Keratinocyte (primary cell): ENCODE measurements around the gene IER2. TPM values are rescaled to one million over a fixed set of nuclear protein-coding genes. Genes with fewer than 3 reads are reported as not detected.
"Not testable (repeated sequence)": the region's sequence is repeated elsewhere in the genome, so short reads cannot be mapped to it uniquely, and the experiment has no call there.

Experiments
- DNase-seq: peaks from one replicate; pipeline ENCODE4 v3.0.0-alpha.2; 2011; ENCODE audit warnings: low read depth, missing footprints, low spot score
- FAIRE-seq: peaks from 2 replicates; lab custom pipeline; 2011; peaks lifted over from hg19 to GRCh38; lab: Jason Lieb, UNC
- H2AFZ ChIP-seq: 2 replicates; pipeline ENCODE4 v1.6.0; 2012; ENCODE audit warnings: low read length, control low read depth, inconsistent platforms; ENCODE audit not compliant: control insufficient read depth
- H3K27ac ChIP-seq: 2 replicates; pipeline ENCODE4 v1.5.1; 2011; ENCODE audit warnings: low read length; ENCODE audit not compliant: control insufficient read depth, insufficient read depth
- H3K27me3 ChIP-seq: 3 replicates; pipeline ENCODE4 v1.6.0; 2011; ENCODE audit warnings: low read length; ENCODE audit not compliant: control insufficient read depth, insufficient read depth; ENCODE audit errors: extremely low read depth
- H3K36me3 ChIP-seq, 2 experiments: 2 replicates in 1 of 2; 3 replicates in 1 of 2; pipeline ENCODE4 v1.5.1; 2011; ENCODE audit warnings: low read length in 2 of 2, mild to moderate bottlenecking in 1 of 2; ENCODE audit not compliant: control insufficient read depth in 2 of 2, insufficient read depth in 2 of 2; ENCODE audit errors: extremely low read depth in 1 of 2
- H3K4me1 ChIP-seq: 3 replicates; pipeline ENCODE4 v1.5.1; 2011; ENCODE audit warnings: low read length; ENCODE audit not compliant: control insufficient read depth, insufficient read depth; ENCODE audit errors: extremely low read depth
- H3K4me2 ChIP-seq: 3 replicates; pipeline ENCODE4 v1.6.0; 2011; ENCODE audit warnings: low read depth, low read length; ENCODE audit not compliant: control insufficient read depth, insufficient read depth; ENCODE audit errors: extremely low read depth
- H3K4me3 ChIP-seq, 3 experiments: fragments of 200-600 bp in 1 of 3; sonication (generic) in 1 of 3; 2 replicates in 2 of 3; 3 replicates in 1 of 3; pipeline ENCODE4 v1.5.1; 2011 to 2016; ENCODE audit warnings: low read length in 3 of 3, mild to moderate bottlenecking in 3 of 3, control low read depth in 2 of 3, inconsistent platforms in 1 of 3, low read depth in 1 of 3, mixed read lengths in 1 of 3, mixed run types in 1 of 3, moderate library complexity in 1 of 3; ENCODE audit not compliant: control insufficient read depth in 2 of 3, insufficient read depth in 2 of 3; ENCODE audit errors: extremely low read depth in 1 of 3
- H3K79me2 ChIP-seq: 2 replicates; pipeline ENCODE4 v1.6.0; 2012; ENCODE audit warnings: low read length; ENCODE audit not compliant: control insufficient read depth, insufficient read depth
- H3K9ac ChIP-seq: 3 replicates; pipeline ENCODE4 v1.6.0; 2011; ENCODE audit warnings: low read length; ENCODE audit not compliant: control insufficient read depth, insufficient read depth; ENCODE audit errors: extremely low read depth
- H3K9me1 ChIP-seq: 3 replicates; pipeline ENCODE4 v1.6.0; 2011; ENCODE audit warnings: low read length; ENCODE audit not compliant: control insufficient read depth, insufficient read depth; ENCODE audit errors: extremely low read depth
- H3K9me3 ChIP-seq: 2 replicates; pipeline ENCODE4 v1.5.1; 2012; ENCODE audit warnings: low read depth, low read length; ENCODE audit not compliant: control insufficient read depth
- H4K20me1 ChIP-seq: 3 replicates; pipeline ENCODE4 v1.6.0; 2011; ENCODE audit warnings: low read length; ENCODE audit not compliant: control insufficient read depth, insufficient read depth; ENCODE audit errors: extremely low read depth
- EZH2 ChIP-seq: IDR thresholded peaks from one replicate; pipeline ENCODE4 v1.6.1; 2012; ENCODE audit warnings: inconsistent platforms, mild to moderate bottlenecking, low read length, moderate library complexity
- dilution Hi-C: fragments of 300-500 bp; cut with MboI; formaldehyde crosslinking; loops from one replicate; pipeline ENCODE4 v1.7.0; 2020; ENCODE audit warnings: low sequenced_read_pairs; ENCODE audit not compliant: extremely low pct_ligation_motif_present
- polyA plus RNA-seq, 5 experiments: library from polyadenylated mRNA; depleted of rRNA in 3 of 5; stranded (reverse) in 3 of 5; stranded (forward) in 1 of 5; unstranded in 1 of 5; fragments of >200 nt; gene quantifications; 1 replicate in 1 of 5; 2 replicates in 3 of 5; 3 replicates in 1 of 5; pipeline versions ENCODE4 v1.2.1 to v1.2.3, GENCODE V29; 2011 to 2012; ENCODE audit warnings: missing spikeins in 2 of 5, low read depth in 1 of 5, low replicate concordance in 1 of 5
- TF ChIP-seq, protein P1 (sequence below), 3 experiments: IDR thresholded peaks in 1 of 3; conservative IDR thresholded peaks in 1 of 3; optimal IDR thresholded peaks in 1 of 3; 2 replicates in 2 of 3; 3 replicates in 1 of 3; pipeline versions ENCODE3 to v1.5.1; 2011; ENCODE audit warnings: low read length in 3 of 3, mild to moderate bottlenecking in 3 of 3, moderate library complexity in 2 of 3, control low read depth in 1 of 3, inconsistent platforms in 1 of 3; ENCODE audit not compliant: insufficient read depth in 2 of 3; ENCODE audit errors: extremely low read depth in 1 of 3

Gene IER2
- polyA plus RNA-seq, 1 donor (not counting 4 experiments of a cell fraction or from before 2014, with no cell fraction given), result 14.4 TPM

DNA sequence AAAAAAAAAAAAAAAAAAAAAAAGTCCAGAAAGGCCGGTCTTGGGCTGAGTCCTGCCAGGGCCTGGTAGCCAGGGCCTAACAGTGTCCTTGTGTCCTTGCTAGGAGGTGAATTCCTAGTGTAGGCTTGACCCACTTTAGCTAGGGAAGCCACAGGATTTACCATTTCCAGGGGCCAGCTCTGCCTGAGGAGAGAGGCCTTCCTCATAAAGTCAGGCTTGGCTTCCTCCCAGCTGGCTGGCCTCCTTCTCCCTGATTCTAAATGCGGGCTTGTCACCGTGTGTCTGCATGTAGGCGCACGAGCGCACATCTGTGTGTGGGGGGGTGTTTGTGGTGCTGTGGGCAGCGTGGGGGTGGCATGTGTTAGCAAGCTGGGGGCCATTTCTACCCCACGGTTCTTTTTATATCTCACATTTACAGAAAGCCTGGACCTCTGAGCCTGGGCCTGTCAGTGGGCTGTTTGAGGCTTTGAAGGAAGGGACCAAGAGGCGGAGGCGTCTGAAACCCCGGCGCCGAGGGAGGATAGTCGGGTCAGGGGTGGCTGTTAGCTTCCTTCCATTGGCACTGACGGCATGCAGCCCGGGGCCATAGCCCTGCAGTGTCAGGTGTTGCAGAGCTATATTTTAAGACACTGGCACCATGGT, 31.7 kb downstream of the IER2 start:
- no peak overlapping the region for H3K4me3 ChIP-seq
- DNase-seq (no peak), FAIRE-seq (no peak)
- peaks cover 6% of the 10 kb centered on the region for H3K4me1 ChIP-seq
- H3K27me3 ChIP-seq, result no peaks in the 10 kb centered on the region
- no peaks in the 10 kb centered on the region for H3K9me1 ChIP-seq
- TF ChIP-seq, protein P1, sequence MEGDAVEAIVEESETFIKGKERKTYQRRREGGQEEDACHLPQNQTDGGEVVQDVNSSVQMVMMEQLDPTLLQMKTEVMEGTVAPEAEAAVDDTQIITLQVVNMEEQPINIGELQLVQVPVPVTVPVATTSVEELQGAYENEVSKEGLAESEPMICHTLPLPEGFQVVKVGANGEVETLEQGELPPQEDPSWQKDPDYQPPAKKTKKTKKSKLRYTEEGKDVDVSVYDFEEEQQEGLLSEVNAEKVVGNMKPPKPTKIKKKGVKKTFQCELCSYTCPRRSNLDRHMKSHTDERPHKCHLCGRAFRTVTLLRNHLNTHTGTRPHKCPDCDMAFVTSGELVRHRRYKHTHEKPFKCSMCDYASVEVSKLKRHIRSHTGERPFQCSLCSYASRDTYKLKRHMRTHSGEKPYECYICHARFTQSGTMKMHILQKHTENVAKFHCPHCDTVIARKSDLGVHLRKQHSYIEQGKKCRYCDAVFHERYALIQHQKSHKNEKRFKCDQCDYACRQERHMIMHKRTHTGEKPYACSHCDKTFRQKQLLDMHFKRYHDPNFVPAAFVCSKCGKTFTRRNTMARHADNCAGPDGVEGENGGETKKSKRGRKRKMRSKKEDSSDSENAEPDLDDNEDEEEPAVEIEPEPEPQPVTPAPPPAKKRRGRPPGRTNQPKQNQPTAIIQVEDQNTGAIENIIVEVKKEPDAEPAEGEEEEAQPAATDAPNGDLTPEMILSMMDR (optimal IDR thresholded peaks at IDR 0.05 in 1 of 3, IDR thresholded peaks at IDR 0.05 in 1 of 3, conservative IDR thresholded peaks at IDR 0.05 in 1 of 3; ENCODE audit: extremely low read depth in 1 of 3, insufficient read depth in 2 of 3, low read length in 3 of 3), result no peak
- no peak for TF ChIP-seq EZH2
- H4K20me1 ChIP-seq, result no peaks in the 10 kb centered on the region
- H3K9ac ChIP-seq, result peak overlapping the region; percentile 28
- no peak overlapping the region for H3K4me2 ChIP-seq
- no peak overlapping the region for H3K27ac ChIP-seq
- dilution Hi-C loops, result no loop called here
- no peaks in the 10 kb centered on the region for H3K79me2 ChIP-seq
- no peaks in the 10 kb centered on the region for H3K9me3 ChIP-seq
- no peaks in the 10 kb centered on the region for H3K36me3 ChIP-seq
- H2AFZ ChIP-seq, result peak overlapping the region; percentile 54

DNA sequence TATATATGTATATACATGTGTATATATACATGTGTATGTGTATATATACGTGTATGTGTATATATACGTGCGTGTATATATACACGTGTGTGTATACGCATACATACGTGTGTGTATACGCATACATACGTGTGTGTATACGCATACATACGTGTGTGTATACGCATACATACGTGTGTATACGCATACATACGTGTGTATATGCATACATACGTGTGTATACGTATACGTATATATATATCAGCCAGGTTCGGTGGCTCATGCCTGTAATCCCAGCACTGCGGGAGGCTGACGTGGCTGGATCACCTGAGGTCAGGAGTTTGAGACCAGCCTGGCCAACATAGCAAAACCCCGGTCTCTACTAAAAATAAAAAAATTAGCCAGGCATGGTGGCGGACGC, 34.7 kb downstream of the IER2 start:
- H3K9me3 ChIP-seq, H3K36me3 ChIP-seq, H3K27me3 ChIP-seq, H3K9me1 ChIP-seq, H3K79me2 ChIP-seq, H3K4me2 ChIP-seq, H3K9ac ChIP-seq, dilution Hi-C loops, H4K20me1 ChIP-seq, DNase-seq, H3K4me1 ChIP-seq, H3K4me3 ChIP-seq, H3K27ac ChIP-seq, FAIRE-seq, H2AFZ ChIP-seq: not testable (repeated sequence)

DNA sequence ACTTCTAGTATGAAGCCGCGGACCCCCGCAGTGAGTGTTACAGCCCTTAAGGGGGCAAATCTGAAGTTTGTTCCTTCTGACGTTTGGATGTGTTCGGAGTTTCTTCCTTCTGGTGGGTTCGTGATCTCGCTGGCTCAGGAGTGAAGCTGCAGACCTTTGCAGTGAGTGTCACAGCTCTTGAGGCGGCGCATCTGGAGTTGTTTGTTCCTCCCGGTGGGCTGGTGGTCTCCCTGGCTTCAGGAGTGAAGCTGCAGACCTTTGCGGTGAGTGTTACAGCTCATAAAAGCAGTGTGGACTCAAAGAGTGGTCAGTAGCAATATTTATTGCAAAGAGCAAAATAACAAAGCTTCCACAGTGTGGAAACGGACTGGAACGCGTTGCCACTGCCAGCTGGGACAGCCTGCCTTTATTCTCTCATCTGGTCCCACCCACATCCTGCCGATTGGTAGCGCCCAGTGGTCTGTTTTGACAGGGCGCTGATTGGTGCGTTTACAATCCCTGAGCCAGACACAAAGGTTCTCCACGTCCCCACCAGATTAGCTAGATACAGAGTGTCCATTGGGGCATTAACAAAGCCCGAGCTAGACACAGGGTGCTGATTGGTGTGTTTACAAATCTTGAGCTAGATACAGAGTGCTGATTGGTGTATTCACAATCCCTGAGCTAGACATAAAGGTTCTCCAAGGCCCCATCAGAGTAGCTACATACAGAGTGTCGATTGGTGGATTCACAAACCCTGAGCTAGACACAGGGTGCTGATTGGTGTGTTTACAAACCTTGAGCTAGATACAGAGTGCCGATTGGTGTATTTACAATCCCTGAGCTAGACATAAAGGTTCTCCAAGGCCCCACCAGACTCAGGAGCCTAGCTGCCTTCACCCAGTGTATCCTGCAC, 35.8 kb downstream of the IER2 start:
- H3K4me3 ChIP-seq, H3K9ac ChIP-seq, H3K9me3 ChIP-seq, H3K27me3 ChIP-seq, H3K27ac ChIP-seq, dilution Hi-C loops, H3K36me3 ChIP-seq, H2AFZ ChIP-seq, H4K20me1 ChIP-seq, FAIRE-seq, H3K4me2 ChIP-seq, H3K9me1 ChIP-seq, H3K4me1 ChIP-seq, DNase-seq, H3K79me2 ChIP-seq: not testable (repeated sequence)

DNA sequence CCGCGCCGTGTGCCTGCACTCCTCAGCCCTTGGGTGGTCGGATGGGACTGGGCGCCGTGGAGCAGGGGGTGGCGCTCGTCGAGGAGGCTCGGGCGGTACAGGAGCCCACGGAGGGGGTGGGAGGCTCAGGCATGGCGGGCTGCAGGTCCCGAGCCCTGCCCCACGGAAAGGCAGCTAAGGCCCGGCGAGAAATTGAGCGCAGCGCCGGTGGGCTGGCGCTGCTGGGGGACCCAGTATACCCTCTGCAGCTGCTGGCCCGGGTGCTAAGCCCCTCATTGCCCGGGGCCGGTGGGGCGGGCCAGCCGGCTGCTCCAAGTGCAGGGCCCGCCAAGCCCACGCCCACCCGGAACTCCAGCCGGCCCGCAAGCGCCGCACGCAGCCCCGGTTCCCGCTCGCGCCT, 36.5 kb downstream of the IER2 start:
- FAIRE-seq, H3K36me3 ChIP-seq, H3K4me2 ChIP-seq, H3K4me3 ChIP-seq, H3K27me3 ChIP-seq, DNase-seq, H3K79me2 ChIP-seq, H2AFZ ChIP-seq, dilution Hi-C loops, H3K9me3 ChIP-seq, H4K20me1 ChIP-seq, H3K27ac ChIP-seq, H3K9me1 ChIP-seq, H3K9ac ChIP-seq, H3K4me1 ChIP-seq: not testable (repeated sequence)
